ENCODE measurements around the gene SSBP2. TPM values are rescaled to one million over a fixed set of nuclear protein-coding genes. Genes with fewer than 3 reads are reported as not detected.
A peak's percentile ranks its signal among the peaks of the same experiment; 100 is the strongest.

Gene SSBP2
- total RNA-seq, 2 donors from 2014 or later, result 11.1 to 28.0 TPM

DNA sequence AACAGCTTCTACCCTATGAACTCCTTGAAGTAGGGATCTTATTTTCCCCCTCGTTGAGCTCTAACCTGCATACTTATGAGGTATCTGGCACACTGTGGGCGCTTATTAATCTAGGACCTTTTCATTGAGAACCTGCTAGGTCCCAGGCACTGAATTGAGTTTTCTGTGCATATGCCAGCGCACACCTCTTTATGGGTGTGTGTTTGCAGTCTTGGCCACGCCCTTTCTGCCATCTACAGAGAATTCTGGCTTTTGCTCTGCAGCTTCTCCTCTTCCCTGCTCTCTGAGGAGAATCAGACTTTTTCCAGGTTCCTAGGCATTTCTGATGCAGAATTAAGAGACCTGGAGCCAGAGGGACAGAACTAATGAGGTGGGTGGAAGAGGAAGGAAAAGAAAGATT lies 25.4 kb upstream of the SSBP2 start:
- Histone ChIP-seq H3K9me3 (no peaks in the 10 kb centered on the region), H3K36me3 (no peaks in the 10 kb centered on the region), H3K27me3 (no peaks in the 10 kb centered on the region), H3K9ac (ENCODE audit: low read depth in 2 of 2, low read length in 2 of 2) (no peak overlapping the region), H3K27ac (no peak overlapping the region), H3K4me1 (peaks cover 3% of the 10 kb centered on the region), H3K4me3 (no peak overlapping the region)
- intact Hi-C loops (cut with DNase I), result no loop called here
- DNase-seq, result peak; percentile 38
- TF ChIP-seq, protein P1, sequence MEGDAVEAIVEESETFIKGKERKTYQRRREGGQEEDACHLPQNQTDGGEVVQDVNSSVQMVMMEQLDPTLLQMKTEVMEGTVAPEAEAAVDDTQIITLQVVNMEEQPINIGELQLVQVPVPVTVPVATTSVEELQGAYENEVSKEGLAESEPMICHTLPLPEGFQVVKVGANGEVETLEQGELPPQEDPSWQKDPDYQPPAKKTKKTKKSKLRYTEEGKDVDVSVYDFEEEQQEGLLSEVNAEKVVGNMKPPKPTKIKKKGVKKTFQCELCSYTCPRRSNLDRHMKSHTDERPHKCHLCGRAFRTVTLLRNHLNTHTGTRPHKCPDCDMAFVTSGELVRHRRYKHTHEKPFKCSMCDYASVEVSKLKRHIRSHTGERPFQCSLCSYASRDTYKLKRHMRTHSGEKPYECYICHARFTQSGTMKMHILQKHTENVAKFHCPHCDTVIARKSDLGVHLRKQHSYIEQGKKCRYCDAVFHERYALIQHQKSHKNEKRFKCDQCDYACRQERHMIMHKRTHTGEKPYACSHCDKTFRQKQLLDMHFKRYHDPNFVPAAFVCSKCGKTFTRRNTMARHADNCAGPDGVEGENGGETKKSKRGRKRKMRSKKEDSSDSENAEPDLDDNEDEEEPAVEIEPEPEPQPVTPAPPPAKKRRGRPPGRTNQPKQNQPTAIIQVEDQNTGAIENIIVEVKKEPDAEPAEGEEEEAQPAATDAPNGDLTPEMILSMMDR (IDR thresholded peaks at IDR 0.05), result no peak

DNA sequence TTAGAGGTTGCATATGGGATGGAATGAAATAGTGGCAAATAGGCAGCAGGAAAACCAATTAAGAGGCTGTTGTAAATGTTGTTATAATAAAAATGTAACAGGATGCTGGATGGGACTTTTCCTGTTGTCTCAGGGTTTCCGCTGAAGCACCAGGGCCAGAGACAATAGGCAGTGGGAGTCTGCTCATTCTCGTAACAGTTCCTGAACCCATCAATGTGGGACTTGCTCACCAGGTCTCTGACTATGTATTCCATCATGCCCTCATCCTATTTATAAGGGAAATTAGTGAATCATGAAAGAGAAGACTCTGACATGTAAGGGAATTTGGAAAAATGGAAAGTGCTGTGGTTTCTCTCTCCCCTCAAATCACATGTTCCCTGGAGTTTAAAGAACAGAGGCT lies 23.5 kb upstream of the SSBP2 start:
- TF ChIP-seq, protein P1 (IDR thresholded peaks at IDR 0.05), result no peak
- Histone ChIP-seq H3K4me1 (peaks cover 3% of the 10 kb centered on the region), H3K27me3 (no peaks in the 10 kb centered on the region), H3K9ac (ENCODE audit: low read depth in 2 of 2, low read length in 2 of 2) (no peak overlapping the region), H3K27ac (no peak overlapping the region), H3K9me3 (no peaks in the 10 kb centered on the region), H3K4me3 (no peak overlapping the region), H3K36me3 (no peaks in the 10 kb centered on the region)
- intact Hi-C loops (cut with DNase I), result no loop called here
- no peak for DNase-seq

DNA sequence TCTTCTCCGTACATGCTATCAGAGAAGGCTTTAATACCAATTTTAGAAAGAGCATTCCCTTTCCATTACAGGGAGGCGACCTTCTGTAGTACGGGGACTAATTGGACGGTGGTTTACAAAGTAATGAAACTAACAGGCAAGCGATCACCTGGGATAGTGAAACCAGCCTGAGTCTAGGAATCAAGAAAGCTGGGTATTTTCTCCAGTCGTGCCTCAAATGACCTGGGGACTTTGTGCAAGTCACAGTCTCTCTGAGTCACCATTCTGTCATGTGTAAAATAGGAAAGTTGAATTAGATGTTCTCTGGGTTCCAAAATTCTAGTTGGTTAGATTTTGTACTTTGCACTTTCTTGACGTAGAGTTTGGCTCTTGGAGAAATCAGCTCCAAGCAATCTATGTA lies 22.7 kb upstream of the SSBP2 start:
- Histone ChIP-seq H3K4me3 (no peak overlapping the region), H3K9me3 (no peaks in the 10 kb centered on the region), H3K27ac (no peak overlapping the region), H3K9ac (ENCODE audit: low read depth in 2 of 2, low read length in 2 of 2) (no peak overlapping the region), H3K36me3 (no peaks in the 10 kb centered on the region), H3K4me1 (peaks cover 2% of the 10 kb centered on the region), H3K27me3 (no peaks in the 10 kb centered on the region)
- TF ChIP-seq, protein P1 (IDR thresholded peaks at IDR 0.05), result no peak
- intact Hi-C loops (cut with DNase I), result no loop called here
- no peak for DNase-seq

DNA sequence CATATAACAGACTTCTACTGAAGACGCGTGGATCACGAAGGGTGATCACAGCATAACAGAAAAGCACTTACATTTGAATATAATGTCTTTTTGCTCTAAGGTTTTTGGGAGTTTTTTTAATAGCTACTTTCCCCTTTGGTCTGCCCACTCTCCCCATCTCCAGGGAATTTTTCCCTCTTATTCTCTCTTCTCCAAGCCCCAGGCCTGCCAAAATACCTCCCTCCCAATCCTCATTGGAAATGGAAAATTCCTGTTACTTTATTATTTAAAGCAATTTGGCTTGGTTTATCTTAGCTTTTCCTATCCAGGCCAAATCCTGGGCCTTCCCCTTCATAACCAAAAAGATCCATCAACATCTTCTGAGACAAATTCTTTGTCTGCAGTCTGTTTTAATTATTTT lies 22.3 kb upstream of the SSBP2 start:
- H3K9me3 ChIP-seq, result no peaks in the 10 kb centered on the region
- H3K4me3 ChIP-seq, result no peak overlapping the region
- no peaks in the 10 kb centered on the region for H3K36me3 ChIP-seq
- no peaks in the 10 kb centered on the region for H3K27me3 ChIP-seq
- TF ChIP-seq, protein P1 (IDR thresholded peaks at IDR 0.05), result no peak
- H3K4me1 ChIP-seq, result no peaks in the 10 kb centered on the region
- no peak for DNase-seq
- H3K9ac ChIP-seq (ENCODE audit: low read depth in 2 of 2, low read length in 2 of 2), result no peak overlapping the region
- no peak overlapping the region for H3K27ac ChIP-seq
- intact Hi-C loops (cut with DNase I), result no loop called here

DNA sequence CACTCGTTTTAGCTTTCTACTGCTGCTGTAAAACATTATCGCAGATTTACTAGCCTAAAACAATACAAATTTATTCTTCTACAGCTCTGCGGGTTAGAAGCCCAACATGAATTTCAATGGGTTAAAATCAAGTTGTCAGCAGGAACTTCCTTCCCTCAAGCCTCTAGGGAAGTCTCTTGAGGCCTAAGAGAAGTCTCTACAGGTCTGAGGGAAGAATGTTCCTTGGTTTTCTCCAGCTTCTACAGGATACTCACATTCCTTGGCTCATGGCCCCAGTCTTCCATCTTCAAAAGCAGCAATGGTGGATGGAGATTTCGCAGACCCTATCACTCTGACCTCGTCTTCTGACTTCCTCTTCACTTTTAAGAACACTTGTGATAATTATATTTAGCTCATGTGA lies 21.6 kb upstream of the SSBP2 start:
- intact Hi-C loops (cut with DNase I), result no loop called here
- no peak overlapping the region for H3K9ac ChIP-seq (ENCODE audit: low read depth in 2 of 2, low read length in 2 of 2)
- H3K27ac ChIP-seq, result no peak overlapping the region
- no peaks in the 10 kb centered on the region for H3K36me3 ChIP-seq
- no peaks in the 10 kb centered on the region for H3K9me3 ChIP-seq
- DNase-seq, result no peak
- H3K27me3 ChIP-seq, result no peaks in the 10 kb centered on the region
- H3K4me3 ChIP-seq, result no peak overlapping the region
- TF ChIP-seq, protein P1 (IDR thresholded peaks at IDR 0.05), result no peak
- no peaks in the 10 kb centered on the region for H3K4me1 ChIP-seq

Data from colonic mucosa (tissue), 4 donors.